Adrenal gland (tissue), 12 donors: ENCODE measurements around the gene LRRC41. TPM values are rescaled to one million over a fixed set of nuclear protein-coding genes. Genes with fewer than 3 reads are reported as not detected.
A peak's percentile ranks its signal among the peaks of the same experiment; 100 is the strongest.

Experiments used
- DNase-seq, 7 donors: peaks; one replicate each; pipeline ENCODE4 v3.0.0-alpha.2; 2019 to 2020
- H3K27ac ChIP-seq, 5 donors: fragments of 200-600 bp; sonication (generic) in 4 of 5; 1 replicate in 3 of 5; 2 replicates in 2 of 5; pipeline versions ENCODE4 v1.5.1 to v1.8.0; 2016 to 2020; ENCODE audit warnings: mild to moderate bottlenecking in 1 of 5
- H3K27me3 ChIP-seq: fragments of 200-600 bp; 2 replicates; pipeline ENCODE4 v1.8.0; 2021
- H3K36me3 ChIP-seq, 2 donors: fragments of 200-600 bp; replicated peaks in 1 of 2; 1 replicate in 1 of 2; 2 replicates in 1 of 2; pipeline versions ENCODE4 v1.5.1 to v1.8.0; 2018 to 2022
- H3K4me1 ChIP-seq, 2 donors: fragments of 200-600 bp; replicated peaks in 1 of 2; 1 replicate in 1 of 2; 2 replicates in 1 of 2; pipeline versions ENCODE4 v1.5.1 to v1.8.0; 2018 to 2021
- H3K4me3 ChIP-seq, 4 donors: fragments of 200-600 bp; sonication (generic) in 3 of 4; one replicate each; pipeline ENCODE4 v1.5.1; 2016 to 2018
- H3K9me3 ChIP-seq, 3 donors: fragments of 200-600 bp; sonication (generic) in 1 of 3; replicated peaks in 1 of 3; 1 replicate in 2 of 3; 2 replicates in 1 of 3; pipeline versions ENCODE4 v1.5.1 to v1.8.0; 2016 to 2021
- POLR2A ChIP-seq, 2 donors: fragments of 450-650 bp; IDR thresholded peaks; one replicate each; pipeline ENCODE4 v1.6.1; 2017; ENCODE audit warnings: antibody characterized with exemption in 2 of 2, mild to moderate bottlenecking in 2 of 2, moderate library complexity in 1 of 2
- WGBS, 4 donors: extraction: QIAGEN DNeasy Blood & Tissue Kit in 2 of 4; methylation state at CpG; one replicate each; pipeline versions ENCODE4 v1.1.5 to v1.1.7; 2013 to 2017; 5-methylcytosine and 5-hydroxymethylcytosine counted together
- intact Hi-C, 2 donors: fragments of 100-400 bp; cut with DNase I; formaldehyde crosslinking; loops; one replicate each; pipeline versions ENCODE4 v1.14.1 to v1.15.0; 2022 to 2023
- polyA plus RNA-seq, 3 donors: library from polyadenylated mRNA; stranded (reverse); fragments of 200-250 nt in 2 of 3; fragments of 350-450 nt in 1 of 3; fragmentation: Illumina TruSeq in 1 of 3; extraction: RNeasy Lipid Tissue Mini Kit (QIAGEN cat#74804) in 1 of 3; gene quantifications; one replicate each; pipeline ENCODE4 v1.2.3, GENCODE V29; 2013 to 2014
- total RNA-seq, 9 donors: library from RNA; depleted of rRNA in 4 of 9; stranded (reverse); fragments of >200 nt in 4 of 9; fragments of 120-200 nt in 1 of 9; fragmentation: NEBNext Ultra II Directional in 1 of 9; extraction: Animal tissue kit (Norgen Biotek cat#: 25700) in 1 of 9; gene quantifications; one replicate each; pipeline versions ENCODE4 v1.1.0 to v1.2.4, GENCODE V29; 2013 to 2023
- TF ChIP-seq, protein P1 (sequence below), 6 experiments: fragments of 450-650 bp in 4 of 6; fragments of 200-600 bp in 2 of 6; sonication (generic) in 1 of 6; IDR thresholded peaks; 1 replicate in 5 of 6; 2 replicates in 1 of 6; pipeline versions ENCODE4 v1.5.1 to v1.8.0; 2016 to 2021; ENCODE audit warnings: antibody characterized with exemption in 6 of 6, mild to moderate bottlenecking in 2 of 6, moderate library complexity in 1 of 6
- donor health status: healthy with polysubstance abuse.
- donor health status: Bipolar disorder and iron deficiency.
- donor health status: DM: yes; HTN: yes; CAD: no.
- donor health status: DM: no; HTN: no; CAD: no.
- donor health status: DM: no; HTN: no; CAD: no.
- donor health status: DM: yes; HTN: yes; CAD: no.

The LRRC41 gene
- total and polyA plus RNA-seq, 12 donors, result 38.5 to 95.8 (median 68.6) TPM

GRCh38 chr1:46289976-46290375 is 13.4 kb downstream of the LRRC41 start:
- intact Hi-C loops, result no loop called here
- peaks cover 0 to 62% of the 10 kb centered on the region in 2 donors for H3K36me3 ChIP-seq

DNA sequence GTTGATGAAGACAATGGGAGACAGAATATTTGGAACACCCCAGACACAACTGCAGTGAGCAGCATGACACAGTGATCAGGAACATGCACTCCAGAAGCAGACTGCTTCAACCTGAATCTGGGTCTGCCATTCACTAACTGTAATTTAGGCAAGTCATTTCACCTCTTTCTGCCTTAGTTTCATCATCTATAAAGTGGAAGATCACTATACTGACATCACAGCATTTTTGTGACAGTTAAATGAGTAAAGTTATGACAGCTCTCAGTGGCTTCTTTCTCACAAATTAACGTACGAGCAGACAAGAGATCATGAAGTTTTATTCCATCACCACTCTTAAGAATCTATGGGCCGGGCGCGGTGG is 14.3 kb downstream of the LRRC41 start:
- whole genome bisulfite sequencing, 4 donors, result 97 to 99% (median 98%) methylated on average over 5 of the region's 5 CpGs
- no peak for DNase-seq
- Histone ChIP-seq H3K4me3 (no peak overlapping the region), H3K4me1 (no peaks in the 10 kb centered on the region), H3K36me3 (peaks cover 0 to 62% of the 10 kb centered on the region in 2 donors), H3K27ac (no peak overlapping the region), H3K9me3 (no peaks in the 10 kb centered on the region), H3K27me3 (no peaks in the 10 kb centered on the region)
- intact Hi-C loops, result no loop called here
- TF ChIP-seq POLR2A (IDR thresholded peaks at IDR 0.05), result no peak
- TF ChIP-seq, protein P1, sequence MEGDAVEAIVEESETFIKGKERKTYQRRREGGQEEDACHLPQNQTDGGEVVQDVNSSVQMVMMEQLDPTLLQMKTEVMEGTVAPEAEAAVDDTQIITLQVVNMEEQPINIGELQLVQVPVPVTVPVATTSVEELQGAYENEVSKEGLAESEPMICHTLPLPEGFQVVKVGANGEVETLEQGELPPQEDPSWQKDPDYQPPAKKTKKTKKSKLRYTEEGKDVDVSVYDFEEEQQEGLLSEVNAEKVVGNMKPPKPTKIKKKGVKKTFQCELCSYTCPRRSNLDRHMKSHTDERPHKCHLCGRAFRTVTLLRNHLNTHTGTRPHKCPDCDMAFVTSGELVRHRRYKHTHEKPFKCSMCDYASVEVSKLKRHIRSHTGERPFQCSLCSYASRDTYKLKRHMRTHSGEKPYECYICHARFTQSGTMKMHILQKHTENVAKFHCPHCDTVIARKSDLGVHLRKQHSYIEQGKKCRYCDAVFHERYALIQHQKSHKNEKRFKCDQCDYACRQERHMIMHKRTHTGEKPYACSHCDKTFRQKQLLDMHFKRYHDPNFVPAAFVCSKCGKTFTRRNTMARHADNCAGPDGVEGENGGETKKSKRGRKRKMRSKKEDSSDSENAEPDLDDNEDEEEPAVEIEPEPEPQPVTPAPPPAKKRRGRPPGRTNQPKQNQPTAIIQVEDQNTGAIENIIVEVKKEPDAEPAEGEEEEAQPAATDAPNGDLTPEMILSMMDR (IDR thresholded peaks at IDR 0.05), result no peak

More at GRCh38 chr1:46289976-46290375, 13.4 kb downstream of the LRRC41 start:
- TF ChIP-seq POLR2A (IDR thresholded peaks at IDR 0.05), result no peak
- H3K27ac ChIP-seq, result no peak overlapping the region
- 75 to 85% (median 78%) methylated on average over 4 of the region's 4 CpGs for WGBS, 4 donors
- no peaks in the 10 kb centered on the region for H3K4me1 ChIP-seq
- H3K4me3 ChIP-seq, result no peak overlapping the region
- peak in 3 of 7 donors; percentile 24 to 38 (median 26) for DNase-seq
- H3K27me3 ChIP-seq, result no peaks in the 10 kb centered on the region
- H3K9me3 ChIP-seq, result no peaks in the 10 kb centered on the region

GRCh38 chr1:46288485-46289133 is 14.8 kb downstream of the LRRC41 start:
- peaks cover 0 to 65% of the 10 kb centered on the region in 2 donors for H3K36me3 ChIP-seq

DNA sequence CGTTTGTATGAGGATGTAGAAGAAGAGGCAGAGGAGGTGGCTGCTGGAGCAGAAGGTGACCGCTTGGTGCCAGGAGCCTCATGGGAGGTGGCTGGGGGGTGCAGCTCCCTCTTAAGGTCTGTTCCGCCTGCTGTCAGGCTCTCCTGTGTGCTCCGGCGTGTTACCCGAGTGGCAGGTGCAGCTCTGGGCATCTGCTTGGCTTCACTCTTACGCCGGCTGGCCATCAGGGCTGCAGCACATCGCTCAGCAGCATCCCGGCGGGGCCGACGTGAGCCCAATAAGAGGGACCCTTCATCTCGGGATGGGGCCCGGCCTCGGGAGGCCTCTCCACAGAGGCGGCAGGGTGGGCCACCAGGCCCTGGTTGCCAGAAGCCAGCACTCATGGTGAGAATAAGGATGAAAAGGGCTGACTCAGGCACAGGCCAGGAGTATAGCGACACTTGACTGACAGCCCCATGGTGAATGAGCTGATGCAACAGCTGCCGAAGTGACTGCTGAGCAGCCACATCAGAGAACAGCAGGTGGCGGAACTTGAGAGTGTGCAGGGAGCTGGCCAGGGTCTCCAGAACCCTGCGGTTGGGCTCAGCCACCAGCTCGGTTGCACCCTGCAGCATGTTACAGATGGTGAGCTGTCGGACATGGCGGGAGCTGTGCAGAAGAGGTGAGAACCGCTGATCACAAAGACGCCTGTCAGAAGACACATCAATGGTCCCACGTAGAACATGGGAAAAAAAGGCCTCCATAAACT is 17.5 kb downstream of the LRRC41 start:
- Histone ChIP-seq H3K27me3 (no peaks in the 10 kb centered on the region), H3K4me1 (no peaks in the 10 kb centered on the region), H3K27ac (no peak overlapping the region), H3K9me3 (no peaks in the 10 kb centered on the region), H3K4me3 (no peak overlapping the region), H3K36me3 (peaks cover 0 to 77% of the 10 kb centered on the region in 2 donors)
- WGBS, 4 donors, result 89 to 93% (median 91%) methylated on average over 20 to 27 of the region's 27 CpGs
- intact Hi-C loops, result no loop called here
- no peak for DNase-seq
- TF ChIP-seq POLR2A (IDR thresholded peaks at IDR 0.05), result no peak
- TF ChIP-seq, protein P1 (IDR thresholded peaks at IDR 0.05), result no peak

More at GRCh38 chr1:46288485-46289133, 14.8 kb downstream of the LRRC41 start:
- no peak overlapping the region for H3K27ac ChIP-seq
- no peak for DNase-seq
- no peaks in the 10 kb centered on the region for H3K9me3 ChIP-seq
- H3K4me3 ChIP-seq, result no peak overlapping the region
- no peak for TF ChIP-seq POLR2A (IDR thresholded peaks at IDR 0.05)
- TF ChIP-seq, protein P1 (IDR thresholded peaks at IDR 0.05), result no peak
- intact Hi-C loops, result no loop called here
- H3K4me1 ChIP-seq, result no peaks in the 10 kb centered on the region
- H3K27me3 ChIP-seq, result no peaks in the 10 kb centered on the region
- WGBS, 4 donors, result 75 to 92% (median 85%) methylated on average over 1 of the region's 1 CpG
